SU-DHL-6 (cell line): Measurements from ENCODE around the gene TSHB.

ENCODE experiments used
- H2AFZ ChIP-seq: fragments of 200-600 bp; sonication (generic); 2 replicates; pipeline ENCODE4 v1.6.1; 2014; ENCODE audit warnings: low read depth, mild to moderate bottlenecking, moderate library complexity, mixed read lengths, antibody characterized with exemption, low read length; ENCODE audit not compliant: severe bottlenecking
- H3F3A ChIP-seq: fragments of 200-600 bp; shearing (Covaris generic); 2 replicates; pipeline ENCODE4 v1.6.0; 2016; ENCODE audit warnings: antibody characterized with exemption, mild to moderate bottlenecking; ENCODE audit not compliant: insufficient read depth
- H3K27ac ChIP-seq: fragments of 200-600 bp; sonication (generic); 2 replicates; pipeline ENCODE4 v1.5.1; 2016; ENCODE audit warnings: low read depth, mild to moderate bottlenecking, low read length, moderate library complexity, mixed read lengths
- H3K27me3 ChIP-seq: fragments of 200-600 bp; sonication (generic), shearing (Covaris generic); 2 replicates; pipeline ENCODE4 v1.6.0; 2014; ENCODE audit warnings: mild to moderate bottlenecking, low read length
- H3K36me3 ChIP-seq: fragments of 200-600 bp; sonication (generic); 2 replicates; pipeline ENCODE4 v1.6.1; 2014; ENCODE audit warnings: mild to moderate bottlenecking, low read length, mixed read lengths
- H3K4me2 ChIP-seq: fragments of 300-600, 200-600 bp; shearing (Covaris generic), sonication (generic); 2 replicates; pipeline ENCODE4 v1.6.0; 2014; ENCODE audit warnings: low read length, low read depth, mild to moderate bottlenecking; ENCODE audit not compliant: poor library complexity, severe bottlenecking
- H3K4me3 ChIP-seq: fragments of 200-600 bp; sonication (generic); 2 replicates; pipeline ENCODE4 v1.5.1; 2014; ENCODE audit warnings: antibody characterized with exemption, low read length, mild to moderate bottlenecking, mixed read lengths; ENCODE audit not compliant: insufficient read depth, poor library complexity, severe bottlenecking
- H3K79me2 ChIP-seq: fragments of 200-600 bp; sonication (generic); 2 replicates; pipeline ENCODE4 v1.6.1; 2014; ENCODE audit warnings: mild to moderate bottlenecking, low read length, moderate library complexity; ENCODE audit not compliant: insufficient read depth
- H3K9ac ChIP-seq: fragments of 200-600 bp; sonication (generic); 2 replicates; pipeline ENCODE4 v1.7.0; 2014; ENCODE audit warnings: mild to moderate bottlenecking, low read length
- H3K9me2 ChIP-seq: fragments of 200-600 bp; sonication (generic); replicated peaks from 2 replicates; pipeline ENCODE4 v1.6.1; 2014; ENCODE audit warnings: low read length; ENCODE audit not compliant: insufficient read depth
- H3K9me3 ChIP-seq: fragments of 200-600 bp; sonication (generic); 2 replicates; pipeline ENCODE4 v1.6.1; 2014; ENCODE audit warnings: low read length, mixed read lengths; ENCODE audit not compliant: insufficient read depth
- H4K20me1 ChIP-seq: fragments of 200-600 bp; sonication (generic); 2 replicates; pipeline ENCODE4 v1.6.1; 2014; ENCODE audit warnings: low read depth, mild to moderate bottlenecking, antibody characterized with exemption, low read length, moderate library complexity, mixed read lengths
- EZH2phosphoT487 ChIP-seq: fragments of 200-600 bp; sonication (generic), shearing (Covaris generic); conservative IDR thresholded peaks from 2 replicates; pipeline ENCODE4 v1.6.1; 2018; ENCODE audit warnings: mild to moderate bottlenecking, antibody characterized with exemption, low read length, moderate library complexity, mixed read lengths
- TF ChIP-seq, protein P1 (sequence below): fragments of 200-600 bp; sonication (generic); IDR thresholded peaks from one replicate; pipeline ENCODE4 v1.5.1; 2017; ENCODE audit warnings: antibody characterized with exemption, mild to moderate bottlenecking, low read length, moderate library complexity; ENCODE audit not compliant: insufficient read depth, poor library complexity, severe bottlenecking

TSHB gene

DNA sequence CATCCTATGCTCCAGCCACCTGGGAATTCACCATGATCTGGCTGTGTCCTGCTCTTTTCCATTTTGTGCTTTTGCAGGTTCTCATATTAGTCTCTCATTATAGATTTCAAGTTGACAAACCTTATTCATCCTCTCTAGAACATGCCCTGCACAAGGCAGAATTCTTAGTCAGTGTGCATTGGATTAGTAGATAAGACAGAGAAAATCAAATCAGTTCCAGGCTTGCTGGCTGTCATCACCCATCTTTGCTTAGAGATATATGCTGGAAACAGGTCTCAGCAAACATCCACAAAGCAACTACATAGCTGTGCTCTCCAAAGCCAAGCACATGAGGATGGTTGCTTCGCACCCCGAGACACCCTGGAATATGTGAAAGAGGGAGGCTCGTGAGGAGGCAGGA, 34.8 kb downstream of the TSHB start:
- Histone ChIP-seq H3K36me3 (no peaks in the 10 kb centered on the region), H3K27ac (no peak overlapping the region), H3K4me2 (no peak overlapping the region), H4K20me1 (no peaks in the 10 kb centered on the region), H2AFZ (no peak overlapping the region), H3K9me2 (no peaks in the 10 kb centered on the region), H3K79me2 (no peaks in the 10 kb centered on the region), H3K9me3 (no peaks in the 10 kb centered on the region), H3K27me3 (no peaks in the 10 kb centered on the region), H3F3A (no peaks in the 10 kb centered on the region), H3K9ac (no peak overlapping the region), H3K4me3 (no peak overlapping the region)
- no peak for TF ChIP-seq EZH2phosphoT487
- TF ChIP-seq, protein P1, sequence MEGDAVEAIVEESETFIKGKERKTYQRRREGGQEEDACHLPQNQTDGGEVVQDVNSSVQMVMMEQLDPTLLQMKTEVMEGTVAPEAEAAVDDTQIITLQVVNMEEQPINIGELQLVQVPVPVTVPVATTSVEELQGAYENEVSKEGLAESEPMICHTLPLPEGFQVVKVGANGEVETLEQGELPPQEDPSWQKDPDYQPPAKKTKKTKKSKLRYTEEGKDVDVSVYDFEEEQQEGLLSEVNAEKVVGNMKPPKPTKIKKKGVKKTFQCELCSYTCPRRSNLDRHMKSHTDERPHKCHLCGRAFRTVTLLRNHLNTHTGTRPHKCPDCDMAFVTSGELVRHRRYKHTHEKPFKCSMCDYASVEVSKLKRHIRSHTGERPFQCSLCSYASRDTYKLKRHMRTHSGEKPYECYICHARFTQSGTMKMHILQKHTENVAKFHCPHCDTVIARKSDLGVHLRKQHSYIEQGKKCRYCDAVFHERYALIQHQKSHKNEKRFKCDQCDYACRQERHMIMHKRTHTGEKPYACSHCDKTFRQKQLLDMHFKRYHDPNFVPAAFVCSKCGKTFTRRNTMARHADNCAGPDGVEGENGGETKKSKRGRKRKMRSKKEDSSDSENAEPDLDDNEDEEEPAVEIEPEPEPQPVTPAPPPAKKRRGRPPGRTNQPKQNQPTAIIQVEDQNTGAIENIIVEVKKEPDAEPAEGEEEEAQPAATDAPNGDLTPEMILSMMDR = no peak

DNA sequence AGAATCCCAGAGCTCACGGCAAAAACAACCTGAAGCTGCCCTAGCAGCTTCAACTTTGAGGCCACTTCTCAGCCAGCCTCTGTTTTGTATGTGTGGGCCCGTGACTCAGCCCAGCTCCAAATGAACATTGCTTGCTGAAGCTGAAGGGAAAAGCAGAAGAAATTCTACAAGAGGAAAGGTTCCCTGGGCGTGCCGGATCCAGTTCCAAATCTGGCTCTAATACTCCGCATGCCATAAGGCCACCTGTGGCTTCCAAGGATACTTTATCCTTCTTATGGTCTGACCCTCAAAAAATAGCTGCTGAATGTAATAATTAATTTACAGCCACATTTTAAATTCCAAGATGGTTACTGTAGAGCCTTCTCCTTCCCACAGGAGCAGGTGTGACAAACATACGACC, 35.4 kb downstream of the TSHB start:
- Histone ChIP-seq H3K4me3 (no peak overlapping the region), H3K27ac (no peak overlapping the region), H3F3A (no peaks in the 10 kb centered on the region), H3K79me2 (no peaks in the 10 kb centered on the region), H3K4me2 (no peak overlapping the region), H3K27me3 (no peaks in the 10 kb centered on the region), H3K36me3 (no peaks in the 10 kb centered on the region), H4K20me1 (no peaks in the 10 kb centered on the region), H2AFZ (no peak overlapping the region), H3K9ac (no peak overlapping the region), H3K9me2 (no peaks in the 10 kb centered on the region), H3K9me3 (no peaks in the 10 kb centered on the region)
- TF ChIP-seq, protein P1 = no peak
- TF ChIP-seq EZH2phosphoT487 = no peak

DNA sequence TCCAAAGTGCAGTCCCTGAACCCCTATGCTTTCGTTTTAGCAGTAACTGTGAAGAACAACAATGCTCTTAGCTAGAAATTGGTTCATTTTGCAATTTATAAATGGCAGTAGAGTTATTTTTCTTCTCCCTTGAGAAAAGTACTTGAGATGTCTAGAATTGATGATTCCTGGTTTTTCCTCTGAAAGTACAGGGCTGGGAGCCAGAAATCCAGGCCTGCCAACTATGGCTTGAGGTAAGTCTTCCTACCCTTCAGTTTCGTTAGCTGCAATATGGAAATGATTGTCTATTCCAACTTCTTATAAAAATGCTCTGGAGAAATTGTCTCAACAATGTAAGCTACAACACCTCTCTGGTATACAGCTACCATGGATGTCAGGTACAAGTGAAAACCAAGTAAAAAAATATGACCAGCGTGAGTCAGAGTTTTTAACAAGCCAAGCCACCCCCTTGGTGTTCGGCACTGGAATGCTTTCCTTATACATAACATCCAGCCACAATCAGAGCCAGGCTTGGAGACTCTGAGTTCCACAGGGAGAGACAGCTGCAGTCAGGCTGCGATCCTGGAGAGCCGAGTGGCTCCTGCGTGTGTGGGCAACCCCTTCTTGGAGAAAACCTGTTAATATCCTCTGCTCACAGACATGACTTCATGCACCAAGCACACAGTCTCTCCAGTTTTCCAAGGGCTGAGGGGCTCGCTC, 37.7 kb downstream of the TSHB start:
- no peak overlapping the region for H3K4me2 ChIP-seq
- H3F3A ChIP-seq = no peaks in the 10 kb centered on the region
- no peaks in the 10 kb centered on the region for H3K9me2 ChIP-seq
- no peak overlapping the region for H2AFZ ChIP-seq
- H3K27ac ChIP-seq = no peak overlapping the region
- H3K9me3 ChIP-seq = no peaks in the 10 kb centered on the region
- H3K27me3 ChIP-seq = no peaks in the 10 kb centered on the region
- no peaks in the 10 kb centered on the region for H3K79me2 ChIP-seq
- H3K9ac ChIP-seq = no peak overlapping the region
- H3K36me3 ChIP-seq = no peaks in the 10 kb centered on the region
- no peaks in the 10 kb centered on the region for H4K20me1 ChIP-seq
- no peak for TF ChIP-seq EZH2phosphoT487
- TF ChIP-seq, protein P1 = no peak
- H3K4me3 ChIP-seq = no peak overlapping the region
